GM21576 (cell line): ENCODE results near the gene RPS28.

Experiments
- ATAC-seq: cut with Tn5 transposase; IDR thresholded peaks from one replicate; pipeline ENCODE4 v1.9.1; 2021; ENCODE audit warnings: mild to moderate bottlenecking, moderate library complexity; ENCODE audit not compliant: unreplicated experiment

Gene RPS28

GRCh38 chr19:8319807-8320520, 1.3 kb upstream of the RPS28 start:
- ATAC-seq, result no peak

- peak; percentile 21 for ATAC-seq
Observed at GRCh38 chr19:8320564-8321066, 681 bp upstream of the RPS28 start.

- ATAC-seq, result no peak
Observed at GRCh38 chr19:8321986-8322637, 816 bp downstream of the RPS28 start.

GRCh38 chr19:8322638-8322997, 1.3 kb downstream of the RPS28 start:
- ATAC-seq, result no peak

GRCh38 chr19:8323781-8324185, 2.5 kb downstream of the RPS28 start:
- no peak for ATAC-seq

GRCh38 chr19:8324186-8325050, 3.1 kb downstream of the RPS28 start:
- no peak for ATAC-seq

- ATAC-seq, result no peak
Observed at GRCh38 chr19:8325454-8325853, 4.2 kb downstream of the RPS28 start.

GRCh38 chr19:8329996-8330395, 8.7 kb downstream of the RPS28 start:
- ATAC-seq, result no peak

GRCh38 chr19:8331263-8331845, 10.1 kb downstream of the RPS28 start:
- ATAC-seq, result no peak

- ATAC-seq, result no peak
Observed at GRCh38 chr19:8332976-8333766, 11.9 kb downstream of the RPS28 start.

- no peak for ATAC-seq
Observed at GRCh38 chr19:8333767-8334457, 12.6 kb downstream of the RPS28 start.

GRCh38 chr19:8334458-8335342, 13.4 kb downstream of the RPS28 start:
- no peak for ATAC-seq

GRCh38 chr19:8335343-8336071, 14.2 kb downstream of the RPS28 start:
- ATAC-seq, result no peak

GRCh38 chr19:8336072-8336569, 14.8 kb downstream of the RPS28 start:
- ATAC-seq, result no peak

- ATAC-seq, result no peak
Observed at GRCh38 chr19:8336660-8337059, 15.4 kb downstream of the RPS28 start.

- no peak for ATAC-seq
Observed at GRCh38 chr19:8337728-8338127, 16.4 kb downstream of the RPS28 start.

- ATAC-seq, result no peak
Observed at GRCh38 chr19:8338835-8339234, 17.5 kb downstream of the RPS28 start.
